Thyroid gland (tissue), 4 donors: Measurements from ENCODE around the gene AMMECR1L.

Source experiments
- POLR2A ChIP-seq, 2 donors: fragments of 450-650 bp; IDR thresholded peaks; one replicate each; pipeline ENCODE4 v1.6.1; 2017; ENCODE audit warnings: antibody characterized with exemption in 2 of 2, mild to moderate bottlenecking in 2 of 2, moderate library complexity in 1 of 2
- TF ChIP-seq, protein P1 (sequence below), 6 experiments: fragments of 200-600 bp in 3 of 6; fragments of 450-650 bp in 3 of 6; sonication (generic) in 3 of 6; IDR thresholded peaks; one replicate each; pipeline ENCODE4 v1.5.1; 2016 to 2019; ENCODE audit warnings: antibody characterized with exemption in 6 of 6, mild to moderate bottlenecking in 2 of 6, inconsistent platforms in 1 of 6, moderate library complexity in 1 of 6

DNA sequence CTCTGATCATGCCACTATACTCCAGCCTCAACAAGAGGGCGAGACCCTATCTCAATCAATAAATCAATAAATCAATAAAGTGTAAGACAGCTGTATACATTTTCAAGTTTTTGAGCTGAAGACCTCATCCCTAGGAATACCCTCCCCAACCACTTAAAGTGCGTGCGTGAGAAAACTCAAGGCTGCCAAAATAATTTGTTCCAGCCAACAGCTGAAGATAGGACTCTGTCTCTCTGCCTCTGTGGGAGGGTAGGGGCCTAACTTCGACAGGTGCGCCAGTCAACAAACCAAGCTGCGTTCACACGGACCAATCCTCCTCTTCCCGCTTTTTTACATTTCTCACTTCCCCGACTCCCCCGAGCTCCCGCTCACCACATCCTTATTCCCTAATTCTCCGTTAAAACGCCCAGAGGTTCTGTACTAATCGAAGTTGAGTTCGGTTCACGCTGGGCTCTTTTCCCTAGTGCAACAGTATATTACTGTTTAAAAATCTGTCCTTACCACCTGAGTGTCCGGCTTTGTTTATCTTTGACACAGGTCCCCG is 28.4 kb downstream of the AMMECR1L start:
- TF ChIP-seq, protein P1, sequence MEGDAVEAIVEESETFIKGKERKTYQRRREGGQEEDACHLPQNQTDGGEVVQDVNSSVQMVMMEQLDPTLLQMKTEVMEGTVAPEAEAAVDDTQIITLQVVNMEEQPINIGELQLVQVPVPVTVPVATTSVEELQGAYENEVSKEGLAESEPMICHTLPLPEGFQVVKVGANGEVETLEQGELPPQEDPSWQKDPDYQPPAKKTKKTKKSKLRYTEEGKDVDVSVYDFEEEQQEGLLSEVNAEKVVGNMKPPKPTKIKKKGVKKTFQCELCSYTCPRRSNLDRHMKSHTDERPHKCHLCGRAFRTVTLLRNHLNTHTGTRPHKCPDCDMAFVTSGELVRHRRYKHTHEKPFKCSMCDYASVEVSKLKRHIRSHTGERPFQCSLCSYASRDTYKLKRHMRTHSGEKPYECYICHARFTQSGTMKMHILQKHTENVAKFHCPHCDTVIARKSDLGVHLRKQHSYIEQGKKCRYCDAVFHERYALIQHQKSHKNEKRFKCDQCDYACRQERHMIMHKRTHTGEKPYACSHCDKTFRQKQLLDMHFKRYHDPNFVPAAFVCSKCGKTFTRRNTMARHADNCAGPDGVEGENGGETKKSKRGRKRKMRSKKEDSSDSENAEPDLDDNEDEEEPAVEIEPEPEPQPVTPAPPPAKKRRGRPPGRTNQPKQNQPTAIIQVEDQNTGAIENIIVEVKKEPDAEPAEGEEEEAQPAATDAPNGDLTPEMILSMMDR (IDR thresholded peaks at IDR 0.05) = no peak
- TF ChIP-seq POLR2A (IDR thresholded peaks at IDR 0.05) = no peak
